ENCODE results near the gene TNFAIP8L1. TPM values are rescaled to one million over a fixed set of nuclear protein-coding genes. Genes with fewer than 3 reads are reported as not detected.

Gene TNFAIP8L1
- total RNA-seq, 2 donors from 2014 or later: 4.2 to 4.3 TPM

DNA sequence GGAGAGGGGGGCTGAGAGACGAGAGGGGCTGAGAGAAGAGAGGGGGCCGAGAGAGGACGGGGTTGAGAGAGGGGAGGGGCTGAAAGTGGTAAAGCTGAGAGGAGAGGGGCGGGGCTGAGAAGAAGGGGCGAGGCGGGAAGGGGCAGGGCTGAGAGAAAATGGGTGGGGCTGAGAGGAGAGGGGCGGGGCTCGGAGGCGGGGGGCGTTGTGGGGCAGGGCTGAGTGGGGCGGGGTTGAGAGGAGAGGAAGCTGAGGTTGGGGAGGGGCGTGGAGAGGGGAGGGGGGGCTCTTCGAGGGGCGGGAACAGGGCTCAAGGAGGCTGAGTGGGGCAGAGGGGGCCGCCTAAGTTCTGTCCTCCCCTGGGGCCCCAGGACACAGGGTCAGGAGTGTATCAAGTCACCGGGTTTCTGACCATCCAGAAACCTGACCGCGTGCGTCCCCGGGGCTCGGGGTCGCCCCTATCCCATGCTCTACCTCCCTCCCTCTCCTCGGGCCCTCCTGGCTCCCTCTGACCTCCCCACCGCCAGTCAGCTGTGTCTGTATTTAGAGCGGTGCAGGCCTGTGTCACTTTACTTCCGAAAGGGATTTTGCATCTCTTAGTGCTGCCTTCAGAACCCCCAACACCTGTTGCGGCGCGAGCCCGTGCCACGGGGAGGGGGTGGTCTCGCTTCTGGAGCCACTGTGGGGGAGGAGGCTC is 41.2 kb upstream of the TNFAIP8L1 start:
- H3K9me3 ChIP-seq: no peaks in the 10 kb centered on the region
- no peak for TF ChIP-seq CTCF (IDR thresholded peaks at IDR 0.05)
- peaks cover 6% of the 10 kb centered on the region for H3K27me3 ChIP-seq (replicated peaks; ENCODE audit: insufficient read depth)
- DNase-seq (ENCODE audit: low spot score) (no peak), ATAC-seq (ENCODE audit: insufficient number of reproducible peaks, low FRiP score, low read depth) (no peak)
- H3K4me3 ChIP-seq: peak overlapping the region; percentile 35
- H3K27ac ChIP-seq: no peak overlapping the region
- H3K36me3 ChIP-seq: no peaks in the 10 kb centered on the region
- peaks cover 0 to 3% of the 10 kb centered on the region in 2 donors for H3K4me1 ChIP-seq (ENCODE audit: control insufficient read depth in 1 of 2, low read depth in 2 of 2)

DNA sequence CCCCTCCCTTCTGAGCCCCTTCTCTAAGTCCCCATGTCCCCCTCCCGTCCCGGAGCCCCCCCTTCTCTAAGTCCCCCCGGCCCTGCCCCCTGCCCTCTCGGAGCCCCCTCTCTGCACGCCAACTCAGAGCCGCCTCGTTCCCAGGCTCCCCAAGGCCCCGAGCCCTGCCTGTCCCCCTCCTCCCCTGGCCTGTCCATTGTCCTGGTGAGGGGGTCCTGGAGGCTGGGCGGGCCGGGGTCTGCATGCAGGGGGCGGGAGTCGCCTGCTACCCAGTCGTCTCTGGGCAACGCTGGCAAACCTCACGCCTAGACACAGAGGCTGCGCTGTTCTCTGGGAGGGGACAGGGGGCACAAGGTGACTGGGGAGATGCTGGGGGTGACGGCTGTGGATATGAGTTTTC is 40.6 kb upstream of the TNFAIP8L1 start:
- Histone ChIP-seq H3K4me3 (no peak overlapping the region), H3K27ac (no peak overlapping the region), H3K27me3 (replicated peaks; ENCODE audit: insufficient read depth) (peaks cover 6% of the 10 kb centered on the region), H3K9me3 (no peaks in the 10 kb centered on the region), H3K36me3 (no peaks in the 10 kb centered on the region), H3K4me1 (ENCODE audit: control insufficient read depth in 1 of 2, low read depth in 2 of 2) (peaks cover 0 to 3% of the 10 kb centered on the region in 2 donors)
- no peak for DNase-seq (ENCODE audit: low spot score)
- no peak for TF ChIP-seq CTCF (IDR thresholded peaks at IDR 0.05)
- no peak for ATAC-seq (ENCODE audit: insufficient number of reproducible peaks, low FRiP score, low read depth)

GRCh38 chr19:4600082-4600481 is 39.2 kb upstream of the TNFAIP8L1 start:
- peaks cover 6% of the 10 kb centered on the region for H3K27me3 ChIP-seq (replicated peaks; ENCODE audit: insufficient read depth)
- TF ChIP-seq CTCF (IDR thresholded peaks at IDR 0.05): no peak
- H3K4me1 ChIP-seq (ENCODE audit: control insufficient read depth in 1 of 2, low read depth in 2 of 2): peaks cover 0 to 3% of the 10 kb centered on the region in 2 donors
- no peaks in the 10 kb centered on the region for H3K9me3 ChIP-seq
- no peaks in the 10 kb centered on the region for H3K36me3 ChIP-seq
- H3K27ac ChIP-seq: no peak overlapping the region
- H3K4me3 ChIP-seq: no peak overlapping the region
- DNase-seq (ENCODE audit: low spot score): no peak
- no peak for ATAC-seq (ENCODE audit: insufficient number of reproducible peaks, low FRiP score, low read depth)

DNA sequence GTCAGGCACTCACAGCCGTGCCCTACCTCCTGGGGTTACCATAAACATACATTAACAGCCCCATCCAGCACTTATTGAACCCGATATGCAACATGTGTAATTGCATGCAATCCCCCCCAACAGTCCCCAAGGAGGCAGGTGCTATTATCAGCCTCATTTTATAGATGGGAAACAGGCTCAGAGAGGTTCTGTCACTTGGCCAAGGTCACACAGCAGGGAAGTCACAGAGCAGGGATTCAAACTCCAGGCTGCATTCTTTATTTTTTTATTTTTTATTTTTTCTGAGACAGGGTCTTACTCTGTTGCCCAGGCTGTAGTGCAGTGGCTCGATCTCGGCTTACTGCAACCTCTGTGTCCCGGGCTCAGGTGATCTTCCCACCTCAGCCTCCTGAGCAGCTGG is 38.4 kb upstream of the TNFAIP8L1 start:
- Histone ChIP-seq H3K9me3 (no peaks in the 10 kb centered on the region), H3K4me1 (ENCODE audit: control insufficient read depth in 1 of 2, low read depth in 2 of 2) (peaks cover 0 to 3% of the 10 kb centered on the region in 2 donors), H3K27me3 (replicated peaks; ENCODE audit: insufficient read depth) (peaks cover 6% of the 10 kb centered on the region), H3K36me3 (no peaks in the 10 kb centered on the region), H3K4me3 (no peak overlapping the region), H3K27ac (no peak overlapping the region)
- ATAC-seq (ENCODE audit: insufficient number of reproducible peaks, low FRiP score, low read depth) (no peak), DNase-seq (ENCODE audit: low spot score) (no peak)
- TF ChIP-seq CTCF (IDR thresholded peaks at IDR 0.05): no peak

GRCh38 chr19:4602173-4602788 is 37.0 kb upstream of the TNFAIP8L1 start:
- peaks cover 0 to 8% of the 10 kb centered on the region in 2 donors for H3K4me1 ChIP-seq (ENCODE audit: control insufficient read depth in 1 of 2, low read depth in 2 of 2)
- no peak overlapping the region for H3K27ac ChIP-seq
- ATAC-seq (ENCODE audit: insufficient number of reproducible peaks, low FRiP score, low read depth) (no peak), DNase-seq (ENCODE audit: low spot score) (no peak)
- no peaks in the 10 kb centered on the region for H3K9me3 ChIP-seq
- TF ChIP-seq CTCF (IDR thresholded peaks at IDR 0.05): no peak
- H3K27me3 ChIP-seq (replicated peaks; ENCODE audit: insufficient read depth): peaks cover 4% of the 10 kb centered on the region
- no peak overlapping the region for H3K4me3 ChIP-seq
- no peaks in the 10 kb centered on the region for H3K36me3 ChIP-seq

Data from thoracic aorta (tissue), 2 donors.